ENCODE measurements around the gene GPS1. TPM values are rescaled to one million over a fixed set of nuclear protein-coding genes. Genes with fewer than 3 reads are reported as not detected.

The GPS1 gene
- total and polyA plus RNA-seq, 2 experiments from 2014 or later, result 136 to 242 TPM

GRCh38 chr17:82088838-82089722, 37.4 kb downstream of the GPS1 start:
- ATAC-seq, result no peak
- 0 out of 2 replicates have a peak, but pooled peaks cover 16% of the 10 kb centered on the region for H3F3A ChIP-seq (replicated peaks; ENCODE audit: low read depth)
- TF ChIP-seq ZNF331 (CRISPR knock-in tag; IDR thresholded peaks at IDR 0.05; ENCODE audit: low read depth) (no peak), ZNF462 (CRISPR knock-in tag; IDR thresholded peaks at IDR 0.05) (no peak), JUNB (IDR thresholded peaks at IDR 0.05; ENCODE audit: unreplicated experiment) (no peak), ETS1 (IDR thresholded peaks at IDR 0.05) (no peak), EZH2phosphoT487 (IDR thresholded peaks at IDR 0.05; ENCODE audit: unreplicated experiment) (no peak), ZNF114 (CRISPR knock-in tag; IDR thresholded peaks at IDR 0.05) (no peak), STAT1 (IDR thresholded peaks at IDR 0.05; ENCODE audit: unreplicated experiment) (no peak), REST (IDR thresholded peaks at IDR 0.05; ENCODE audit: unreplicated experiment) (no peak), EZH2 (IDR thresholded peaks at IDR 0.05; ENCODE audit: low read depth, unreplicated experiment) (no peak), NANOG (IDR thresholded peaks at IDR 0.05; ENCODE audit: borderline replicate concordance) (no peak), POLR2AphosphoS5 (IDR thresholded peaks at IDR 0.05; ENCODE audit: low read depth) (no peak), CTCF (conservative IDR thresholded peaks at IDR 0.05; ENCODE audit: low read depth in 2 of 2) (no peak), CREB1 (CRISPR knock-in tag; IDR thresholded peaks at IDR 0.05; ENCODE audit: low read depth) (no peak)
- H3K4me2 ChIP-seq, result no peak overlapping the region
- H3K27me3 ChIP-seq (ENCODE audit: insufficient read depth), result no peaks in the 10 kb centered on the region
- H3K4me3 Mint-ChIP-seq, result no peak overlapping the region
- DNase-seq (ENCODE audit: low spot score), result no peak
- no peaks in the 10 kb centered on the region for H3K9me3 Mint-ChIP-seq
- no peak overlapping the region for H3K4me3 ChIP-seq
- no peaks in the 10 kb centered on the region for H3K4me1 Mint-ChIP-seq
- H3K27me3 Mint-ChIP-seq (ENCODE audit: insufficient read depth, low read depth, poor library complexity), result peaks cover 10% of the 10 kb centered on the region
- no peaks in the 10 kb centered on the region for H3K4me1 ChIP-seq (ENCODE audit: insufficient read depth)
- no peak overlapping the region for H3K27ac Mint-ChIP-seq
- no peaks in the 10 kb centered on the region for H3K9me2 ChIP-seq (ENCODE audit: insufficient read depth)
- H4K20me1 ChIP-seq (replicated peaks; ENCODE audit: insufficient read depth), result peaks cover 18% of the 10 kb centered on the region
- no peak overlapping the region for H3K27ac ChIP-seq (ENCODE audit: low read depth)
- peaks cover 13% of the 10 kb centered on the region; the same call in 1 of the 2 replicates for H3K36me3 ChIP-seq (ENCODE audit: insufficient read depth)
- H2AFZ ChIP-seq, result no peak overlapping the region
- H3K36me3 Mint-ChIP-seq (ENCODE audit: low read depth), result peaks cover 55% of the 10 kb centered on the region; the same call in 2 of the 3 replicates
- H3K79me2 ChIP-seq (replicated peaks; ENCODE audit: insufficient read depth), result peaks cover 5% of the 10 kb centered on the region; the same call in 1 of the 2 replicates
